ENCODE data around the gene CAMSAP3. TPM values are rescaled to one million over a fixed set of nuclear protein-coding genes. Genes with fewer than 3 reads are reported as not detected.
"Not testable (repeated sequence)": the region's sequence is repeated elsewhere in the genome, so short reads cannot be mapped to it uniquely, and the experiment has no call there.

The CAMSAP3 gene
- total and polyA plus RNA-seq, 9 donors, result 0.04 to 4.0 (median 0.51) TPM

GRCh38 chr19:7575434-7576040 lies 20.1 kb upstream of the CAMSAP3 start:
- no peak for DNase-seq
- Histone ChIP-seq H3K36me3 (ENCODE audit: control insufficient read depth, insufficient read depth, low read length) (no peaks in the 10 kb centered on the region), H3K27ac (ENCODE audit: low read length) (no peak overlapping the region), H3K27me3 (ENCODE audit: control insufficient read depth, insufficient read depth, low read length) (no peaks in the 10 kb centered on the region), H3K4me3 (ENCODE audit: low read length) (no peak overlapping the region), H3K9me3 (replicated peaks; ENCODE audit: control insufficient read depth, low read depth, low read length) (no peaks in the 10 kb centered on the region), H3K4me1 (ENCODE audit: control insufficient read depth, insufficient read depth, low read length) (no peaks in the 10 kb centered on the region)
- 93% methylated on average over 3 of the region's 9 CpGs for WGBS (ENCODE audit: insufficient coverage)

- H3K36me3 ChIP-seq (ENCODE audit: control insufficient read depth, insufficient read depth, low read length); H3K27me3 ChIP-seq (ENCODE audit: control insufficient read depth, insufficient read depth, low read length); H3K27ac ChIP-seq (ENCODE audit: low read length); H3K4me3 ChIP-seq (ENCODE audit: low read length); DNase-seq; H3K4me1 ChIP-seq (ENCODE audit: control insufficient read depth, insufficient read depth, low read length); H3K9me3 ChIP-seq (replicated peaks; ENCODE audit: control insufficient read depth, low read depth, low read length): not testable (repeated sequence)
- WGBS (ENCODE audit: insufficient coverage), result 80% methylated on average over 1 of the region's 1 CpG
Observed at GRCh38 chr19:7577422-7577821, 18.2 kb upstream of the CAMSAP3 start.

GRCh38 chr19:7578127-7578526 lies 17.5 kb upstream of the CAMSAP3 start:
- Histone ChIP-seq H3K27ac (ENCODE audit: low read length) (no peak overlapping the region), H3K4me3 (ENCODE audit: low read length) (no peak overlapping the region), H3K4me1 (ENCODE audit: control insufficient read depth, insufficient read depth, low read length) (no peaks in the 10 kb centered on the region), H3K9me3 (replicated peaks; ENCODE audit: control insufficient read depth, low read depth, low read length) (no peaks in the 10 kb centered on the region), H3K36me3 (ENCODE audit: control insufficient read depth, insufficient read depth, low read length) (no peaks in the 10 kb centered on the region), H3K27me3 (ENCODE audit: control insufficient read depth, insufficient read depth, low read length) (peaks cover 3% of the 10 kb centered on the region)
- WGBS (ENCODE audit: insufficient coverage), result 70% methylated on average over 5 of the region's 6 CpGs
- DNase-seq, result no peak

- Histone ChIP-seq H3K9me3 (replicated peaks; ENCODE audit: control insufficient read depth, low read depth, low read length) (no peaks in the 10 kb centered on the region), H3K27me3 (ENCODE audit: control insufficient read depth, insufficient read depth, low read length) (peaks cover 3% of the 10 kb centered on the region), H3K36me3 (ENCODE audit: control insufficient read depth, insufficient read depth, low read length) (no peaks in the 10 kb centered on the region), H3K4me3 (ENCODE audit: low read length) (no peak overlapping the region), H3K27ac (ENCODE audit: low read length) (no peak overlapping the region), H3K4me1 (ENCODE audit: control insufficient read depth, insufficient read depth, low read length) (no peaks in the 10 kb centered on the region)
- 73% methylated on average over 6 of the region's 6 CpGs for WGBS (ENCODE audit: insufficient coverage)
- DNase-seq, result no peak
Observed at GRCh38 chr19:7579182-7579581, 16.5 kb upstream of the CAMSAP3 start.

- Histone ChIP-seq H3K4me3 (ENCODE audit: low read length) (no peak overlapping the region), H3K4me1 (ENCODE audit: control insufficient read depth, insufficient read depth, low read length) (no peaks in the 10 kb centered on the region), H3K36me3 (ENCODE audit: control insufficient read depth, insufficient read depth, low read length) (no peaks in the 10 kb centered on the region), H3K27ac (ENCODE audit: low read length) (no peak overlapping the region), H3K9me3 (replicated peaks; ENCODE audit: control insufficient read depth, low read depth, low read length) (no peaks in the 10 kb centered on the region), H3K27me3 (ENCODE audit: control insufficient read depth, insufficient read depth, low read length) (peaks cover 3% of the 10 kb centered on the region)
- WGBS (ENCODE audit: insufficient coverage), result 69% methylated on average over 8 of the region's 11 CpGs
- DNase-seq, result no peak
Observed at GRCh38 chr19:7582446-7582845, 13.2 kb upstream of the CAMSAP3 start.

- DNase-seq, result no peak
- Histone ChIP-seq H3K36me3 (ENCODE audit: control insufficient read depth, insufficient read depth, low read length) (no peaks in the 10 kb centered on the region), H3K4me3 (ENCODE audit: low read length) (no peak overlapping the region), H3K27ac (ENCODE audit: low read length) (no peak overlapping the region), H3K9me3 (replicated peaks; ENCODE audit: control insufficient read depth, low read depth, low read length) (no peaks in the 10 kb centered on the region), H3K27me3 (ENCODE audit: control insufficient read depth, insufficient read depth, low read length) (peaks cover 11% of the 10 kb centered on the region), H3K4me1 (ENCODE audit: control insufficient read depth, insufficient read depth, low read length) (no peaks in the 10 kb centered on the region)
- 67% methylated on average over 1 of the region's 7 CpGs for WGBS (ENCODE audit: insufficient coverage)
Observed at GRCh38 chr19:7589822-7590221, 5.8 kb upstream of the CAMSAP3 start.

- H3K9me3 ChIP-seq (replicated peaks; ENCODE audit: control insufficient read depth, low read depth, low read length), result no peaks in the 10 kb centered on the region
- no peak overlapping the region for H3K4me3 ChIP-seq (ENCODE audit: low read length)
- H3K36me3 ChIP-seq (ENCODE audit: control insufficient read depth, insufficient read depth, low read length), result no peaks in the 10 kb centered on the region
- no peak overlapping the region for H3K27ac ChIP-seq (ENCODE audit: low read length)
- peaks cover 15% of the 10 kb centered on the region for H3K27me3 ChIP-seq (ENCODE audit: control insufficient read depth, insufficient read depth, low read length)
- no peaks in the 10 kb centered on the region for H3K4me1 ChIP-seq (ENCODE audit: control insufficient read depth, insufficient read depth, low read length)
- no peak for DNase-seq
- WGBS (ENCODE audit: insufficient coverage), result 62% methylated on average over 7 of the region's 8 CpGs
Observed at GRCh38 chr19:7590256-7590655, 5.4 kb upstream of the CAMSAP3 start.

- no peaks in the 10 kb centered on the region for H3K9me3 ChIP-seq (replicated peaks; ENCODE audit: control insufficient read depth, low read depth, low read length)
- H3K36me3 ChIP-seq (ENCODE audit: control insufficient read depth, insufficient read depth, low read length), result no peaks in the 10 kb centered on the region
- peaks cover 42% of the 10 kb centered on the region for H3K27me3 ChIP-seq (ENCODE audit: control insufficient read depth, insufficient read depth, low read length)
- no peak overlapping the region for H3K27ac ChIP-seq (ENCODE audit: low read length)
- no peak for DNase-seq
- no peak overlapping the region for H3K4me3 ChIP-seq (ENCODE audit: low read length)
- H3K4me1 ChIP-seq (ENCODE audit: control insufficient read depth, insufficient read depth, low read length), result no peaks in the 10 kb centered on the region
- under 1% methylated on average over 48 of the region's 70 CpGs for WGBS (ENCODE audit: insufficient coverage)
Observed at GRCh38 chr19:7596211-7596937, 711 bp downstream of the CAMSAP3 start.

GRCh38 chr19:7597689-7598088 lies 2.0 kb downstream of the CAMSAP3 start:
- 72% methylated on average over 2 of the region's 9 CpGs for WGBS (ENCODE audit: insufficient coverage)
- H3K4me3 ChIP-seq (ENCODE audit: low read length), result no peak overlapping the region
- peaks cover 42% of the 10 kb centered on the region for H3K27me3 ChIP-seq (ENCODE audit: control insufficient read depth, insufficient read depth, low read length)
- no peak overlapping the region for H3K27ac ChIP-seq (ENCODE audit: low read length)
- H3K9me3 ChIP-seq (replicated peaks; ENCODE audit: control insufficient read depth, low read depth, low read length), result no peaks in the 10 kb centered on the region
- no peak for DNase-seq
- no peaks in the 10 kb centered on the region for H3K36me3 ChIP-seq (ENCODE audit: control insufficient read depth, insufficient read depth, low read length)
- H3K4me1 ChIP-seq (ENCODE audit: control insufficient read depth, insufficient read depth, low read length), result no peaks in the 10 kb centered on the region

- Histone ChIP-seq H3K4me1 (ENCODE audit: control insufficient read depth, insufficient read depth, low read length) (no peaks in the 10 kb centered on the region), H3K36me3 (ENCODE audit: control insufficient read depth, insufficient read depth, low read length) (no peaks in the 10 kb centered on the region), H3K27me3 (ENCODE audit: control insufficient read depth, insufficient read depth, low read length) (peaks cover 42% of the 10 kb centered on the region), H3K9me3 (replicated peaks; ENCODE audit: control insufficient read depth, low read depth, low read length) (no peaks in the 10 kb centered on the region), H3K4me3 (ENCODE audit: low read length) (no peak overlapping the region), H3K27ac (ENCODE audit: low read length) (no peak overlapping the region)
- 58% methylated on average over 6 of the region's 6 CpGs for WGBS (ENCODE audit: insufficient coverage)
- DNase-seq, result no peak
Observed at GRCh38 chr19:7598180-7598579, 2.5 kb downstream of the CAMSAP3 start.
